ENCODE data around the gene ANKS3. TPM values are rescaled to one million over a fixed set of nuclear protein-coding genes. Genes with fewer than 3 reads are reported as not detected.

The ANKS3 gene
- total RNA-seq, 2 donors from 2014 or later: 13.5 to 21.2 TPM

DNA sequence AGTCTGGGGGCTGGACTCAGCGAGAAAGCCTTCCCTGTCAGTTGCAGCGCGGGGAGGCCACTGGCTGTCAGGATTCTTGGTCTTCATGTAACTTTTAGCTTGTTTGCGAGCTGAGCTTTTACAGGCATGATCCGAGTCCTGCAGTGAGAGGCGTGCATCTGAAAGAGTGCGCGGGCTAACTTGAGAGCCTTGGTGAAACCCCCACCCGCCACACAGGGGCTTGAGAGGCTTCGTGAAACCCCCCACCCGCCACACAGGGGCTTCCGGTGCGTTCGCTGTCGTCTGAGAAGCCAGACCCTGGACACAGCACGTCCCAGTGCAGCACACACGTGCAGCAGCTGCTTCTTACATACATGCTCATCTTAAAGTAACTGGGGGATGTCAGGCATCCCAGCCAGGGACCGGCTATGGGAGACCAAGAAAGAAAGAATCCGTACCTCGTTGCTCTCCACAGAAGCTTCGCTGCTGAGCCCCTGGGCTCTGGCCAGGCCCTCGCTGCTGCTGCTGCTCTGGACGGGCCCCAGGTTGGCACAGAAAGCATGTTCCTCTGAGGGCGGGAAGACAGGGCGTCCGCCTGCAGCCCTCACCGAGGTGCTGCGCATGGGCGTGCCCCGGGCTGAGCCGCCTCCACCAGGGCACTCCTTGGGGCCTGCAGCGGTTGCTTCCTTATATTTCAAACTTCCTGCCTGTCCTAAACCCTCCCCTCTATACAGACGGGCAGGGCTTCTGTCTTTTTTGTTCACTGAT lies 32.9 kb downstream of the ANKS3 start:
- DNase-seq (peak; percentile 80), ATAC-seq (peak; percentile 89)
- intact Hi-C loops (cut with DNase I, micrococcal nuclease): no loop called here

DNA sequence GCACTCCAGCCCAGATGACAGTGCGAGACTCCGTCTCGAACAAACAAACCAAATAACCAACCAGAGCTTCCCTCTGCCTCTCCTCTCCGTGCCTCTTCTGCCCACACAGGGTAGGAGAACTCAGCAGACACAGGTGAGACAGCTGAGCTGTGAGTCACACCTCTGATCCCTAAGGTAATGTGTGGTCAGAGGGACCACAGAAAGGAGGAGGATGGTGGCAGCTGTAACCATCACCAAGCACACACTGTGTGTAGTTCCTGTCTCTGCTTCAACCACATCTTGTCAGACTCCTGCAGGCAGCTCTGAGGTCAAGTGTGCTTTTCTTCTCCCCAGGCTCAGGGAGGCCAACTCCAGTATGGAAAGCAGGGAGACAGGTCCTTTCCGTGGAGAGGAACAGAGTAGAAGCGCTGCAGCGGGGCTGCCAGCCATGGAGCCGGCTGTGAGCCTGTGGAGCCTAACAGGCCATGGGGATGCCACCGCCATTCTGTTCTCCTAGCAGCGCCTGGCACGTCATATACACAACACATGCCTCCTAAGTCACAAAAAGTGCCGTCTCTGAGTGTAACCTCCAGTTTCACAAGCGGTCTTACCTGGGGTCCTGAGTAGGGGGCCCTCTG lies 33.6 kb downstream of the ANKS3 start:
- ATAC-seq (no peak), DNase-seq (no peak)
- intact Hi-C loops (cut with DNase I, micrococcal nuclease): no loop called here

DNA sequence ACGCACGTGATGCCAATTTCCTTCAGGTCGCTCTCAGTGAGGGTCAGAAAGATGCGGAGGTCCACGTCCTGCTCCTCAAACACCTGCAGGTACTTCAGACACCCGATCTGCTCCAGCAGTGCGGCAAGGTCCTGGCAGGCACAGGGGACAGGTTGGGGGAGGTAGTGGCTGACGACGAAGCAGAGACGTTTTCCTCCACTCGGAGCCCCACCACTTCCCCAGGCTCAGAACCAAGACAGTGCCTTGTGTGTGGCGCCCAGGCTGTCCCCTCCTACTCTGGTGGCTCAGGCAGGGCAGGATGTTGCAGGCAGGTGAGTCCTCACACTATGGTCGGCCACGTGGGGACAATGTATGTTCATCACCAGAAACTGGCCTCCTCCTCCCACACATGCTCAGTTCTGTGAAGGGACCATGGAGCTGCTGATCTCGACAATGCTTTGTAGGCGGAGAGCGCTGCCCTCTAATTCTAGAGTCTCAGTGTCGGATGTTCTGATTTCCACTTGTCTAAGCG lies 35.0 kb downstream of the ANKS3 start:
- no peak for ATAC-seq
- DNase-seq: no peak
- intact Hi-C loops (cut with DNase I, micrococcal nuclease): no loop called here

DNA sequence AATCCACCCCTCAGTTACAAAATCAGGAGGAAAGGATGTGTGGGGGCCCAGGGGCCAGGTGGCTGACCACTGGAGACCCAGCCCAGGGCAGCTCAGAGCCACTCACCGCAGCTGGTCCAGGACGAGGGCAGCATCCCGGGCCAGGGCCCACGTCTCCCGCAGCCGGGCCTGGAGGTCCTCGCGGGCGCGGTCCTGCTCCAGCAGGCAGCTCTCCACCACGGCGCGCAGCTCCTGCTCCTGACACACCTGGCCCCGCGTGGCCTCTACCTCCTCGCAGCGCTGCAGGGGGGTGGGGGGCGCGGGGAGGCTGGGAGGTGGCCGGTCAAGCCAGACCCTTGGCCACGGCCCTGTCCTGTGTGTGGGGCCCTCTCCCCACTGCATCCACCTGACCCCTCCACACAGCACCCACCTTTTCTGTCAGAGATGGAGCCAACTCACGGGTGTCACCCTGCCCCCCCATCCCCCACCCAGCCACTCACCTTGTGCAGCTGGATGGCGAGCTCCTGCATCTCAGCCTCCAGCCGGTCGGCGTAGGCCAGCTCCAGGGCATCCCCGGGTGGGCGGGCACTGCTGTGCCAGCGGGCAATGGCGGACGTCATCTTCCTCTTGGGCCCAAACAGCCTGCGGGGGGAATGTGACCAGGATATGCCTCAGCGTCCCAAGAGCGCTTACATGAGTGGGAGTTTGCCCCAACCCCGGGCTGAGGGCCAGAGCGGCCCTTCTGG lies 35.6 kb downstream of the ANKS3 start:
- DNase-seq: no peak
- intact Hi-C loops (cut with DNase I, micrococcal nuclease): no loop called here
- ATAC-seq: no peak

DNA sequence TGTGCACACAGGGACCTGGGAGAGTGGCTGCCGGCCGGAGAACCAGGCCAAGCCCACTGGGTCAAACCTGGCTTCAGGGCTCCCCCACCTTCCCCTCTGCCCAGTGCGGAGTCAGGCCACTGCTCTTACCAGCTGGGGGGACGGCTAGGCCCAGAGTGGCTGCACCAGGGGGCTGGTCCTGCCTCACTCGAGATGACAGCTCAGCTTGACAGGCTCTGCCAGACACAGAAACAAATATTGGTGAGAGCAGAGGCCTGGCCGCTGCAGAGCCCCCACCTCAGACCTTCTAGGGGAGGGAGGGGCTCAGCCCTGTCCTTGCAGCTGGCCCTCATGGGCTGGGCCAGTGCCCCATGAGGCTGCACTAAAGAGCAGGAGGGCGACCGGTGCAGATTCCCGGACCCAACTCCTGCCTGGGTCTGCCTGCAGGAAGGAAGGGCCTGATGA lies 36.2 kb downstream of the ANKS3 start:
- DNase-seq: no peak
- no peak for ATAC-seq
- intact Hi-C loops (cut with DNase I, micrococcal nuclease): no loop called here

DNA sequence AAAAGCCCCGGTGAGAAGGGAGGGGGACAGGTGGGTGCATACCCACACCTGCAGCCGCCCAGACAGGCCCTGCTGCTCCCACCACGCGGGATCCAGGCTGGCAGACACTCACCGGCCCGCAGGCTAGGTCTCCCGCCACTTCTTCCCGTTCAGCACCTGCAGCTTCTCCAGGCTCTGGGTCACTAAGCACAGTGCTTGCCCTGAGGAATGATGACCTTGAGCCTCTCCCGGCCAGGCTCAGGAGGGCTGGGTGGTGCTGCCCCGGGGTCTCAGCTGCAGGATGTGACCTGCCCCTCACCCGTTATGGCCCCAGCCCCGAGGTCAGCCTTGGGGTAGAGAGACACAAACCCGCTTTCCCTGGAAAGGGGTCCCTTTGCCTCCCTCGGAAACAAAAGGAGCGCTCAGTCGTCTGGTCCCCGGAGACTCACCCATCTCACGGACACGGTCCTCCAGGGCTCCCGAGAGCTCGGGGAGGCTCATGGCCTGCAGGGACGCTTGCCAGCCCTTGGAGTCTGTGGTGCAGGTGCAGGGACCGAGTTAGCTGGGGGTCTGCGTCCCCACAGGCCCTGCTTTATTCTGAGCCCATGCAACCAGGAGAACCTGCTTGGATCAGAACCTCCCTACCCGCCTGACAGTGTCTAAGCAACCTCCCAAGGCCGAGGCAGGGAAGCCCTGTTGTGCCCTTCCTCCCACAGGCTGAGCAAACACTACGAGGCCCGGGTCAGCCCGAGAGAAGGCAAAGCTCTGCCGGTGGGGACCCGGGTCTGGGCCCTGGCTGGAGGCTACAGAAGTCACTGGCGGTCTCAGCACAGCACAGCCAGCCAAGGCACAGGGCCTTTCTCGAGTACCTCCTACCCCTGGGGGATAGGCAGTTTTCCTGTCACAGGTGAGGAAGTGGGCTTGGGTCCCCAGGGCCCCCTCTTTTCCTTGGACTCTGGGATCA lies 36.9 kb downstream of the ANKS3 start:
- intact Hi-C loops (cut with DNase I, micrococcal nuclease): no loop called here
- DNase-seq: no peak
- no peak for ATAC-seq

DNA sequence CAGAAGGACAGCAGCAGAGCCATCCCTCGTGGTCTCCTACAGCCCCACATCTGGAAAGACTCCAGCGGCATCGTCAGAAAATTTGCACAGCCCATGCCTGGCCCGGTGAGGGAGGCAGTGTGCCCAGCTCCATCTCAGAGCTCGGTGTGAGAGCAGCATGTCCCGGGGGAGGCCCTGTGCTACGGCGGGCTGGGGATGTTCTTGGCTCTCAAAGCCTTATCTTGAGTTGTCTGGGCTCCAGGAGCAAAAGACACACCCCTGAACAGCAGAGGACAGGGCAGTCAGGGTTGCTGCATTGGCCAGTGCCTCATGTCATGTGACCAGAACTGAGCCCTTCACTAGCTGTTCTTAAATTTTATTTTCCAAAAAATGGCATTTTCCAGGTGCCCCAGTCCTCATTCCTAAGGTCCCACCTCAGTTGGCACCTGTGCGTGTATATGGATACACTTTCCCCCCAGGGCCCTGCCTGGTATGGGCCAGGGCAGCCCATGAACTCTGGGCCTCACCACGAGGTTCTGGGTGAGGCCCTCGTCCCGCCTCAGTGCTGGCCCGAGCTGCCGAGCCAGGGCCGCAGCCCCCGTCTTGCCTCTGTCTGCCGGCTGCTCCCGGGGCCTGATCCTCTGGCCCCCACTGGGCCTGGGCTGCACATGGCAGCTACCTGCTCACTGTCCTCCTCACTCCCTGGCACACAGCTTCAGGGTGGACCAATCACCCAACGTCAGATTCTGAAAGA lies 37.7 kb downstream of the ANKS3 start:
- DNase-seq (peak in 1 of 2 donors; percentile 47), ATAC-seq (no peak)
- intact Hi-C loops (cut with DNase I, micrococcal nuclease): no loop called here

DNA sequence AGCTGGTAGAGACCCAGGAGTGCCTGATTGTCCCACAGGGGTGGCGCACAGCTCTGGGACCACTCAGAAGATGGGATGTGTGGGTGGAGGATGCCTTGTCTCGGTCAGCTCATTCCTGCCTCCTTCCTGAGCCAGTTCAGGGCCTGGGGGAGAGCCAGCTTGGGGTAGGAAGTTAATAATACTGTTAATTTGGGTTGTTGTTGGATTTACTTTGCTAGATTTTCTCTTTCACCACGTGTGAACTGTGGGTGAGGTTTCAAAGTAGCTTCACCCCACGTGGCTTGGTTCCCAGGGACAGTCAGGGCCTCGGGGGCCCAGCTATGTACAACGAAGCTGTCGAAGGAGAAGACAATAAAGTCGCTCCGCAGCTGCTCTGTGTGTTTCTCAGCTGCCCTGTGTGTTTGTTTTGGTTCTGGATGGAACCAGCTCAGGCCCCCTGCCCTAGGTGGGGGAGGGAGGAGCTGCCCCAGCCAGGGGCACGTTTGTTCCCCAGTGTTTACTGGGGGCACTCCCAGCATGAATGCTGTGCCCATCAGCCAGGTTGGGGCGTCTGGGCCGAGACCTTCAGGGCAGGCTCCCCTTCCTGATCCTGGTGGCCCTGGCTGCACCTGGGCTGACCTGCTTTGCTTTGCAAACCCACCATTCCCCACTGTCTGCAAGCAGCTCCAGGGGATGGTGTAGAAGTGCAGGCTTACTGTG lies 38.4 kb downstream of the ANKS3 start:
- no peak for DNase-seq
- intact Hi-C loops (cut with DNase I, micrococcal nuclease): no loop called here
- no peak for ATAC-seq

DNA sequence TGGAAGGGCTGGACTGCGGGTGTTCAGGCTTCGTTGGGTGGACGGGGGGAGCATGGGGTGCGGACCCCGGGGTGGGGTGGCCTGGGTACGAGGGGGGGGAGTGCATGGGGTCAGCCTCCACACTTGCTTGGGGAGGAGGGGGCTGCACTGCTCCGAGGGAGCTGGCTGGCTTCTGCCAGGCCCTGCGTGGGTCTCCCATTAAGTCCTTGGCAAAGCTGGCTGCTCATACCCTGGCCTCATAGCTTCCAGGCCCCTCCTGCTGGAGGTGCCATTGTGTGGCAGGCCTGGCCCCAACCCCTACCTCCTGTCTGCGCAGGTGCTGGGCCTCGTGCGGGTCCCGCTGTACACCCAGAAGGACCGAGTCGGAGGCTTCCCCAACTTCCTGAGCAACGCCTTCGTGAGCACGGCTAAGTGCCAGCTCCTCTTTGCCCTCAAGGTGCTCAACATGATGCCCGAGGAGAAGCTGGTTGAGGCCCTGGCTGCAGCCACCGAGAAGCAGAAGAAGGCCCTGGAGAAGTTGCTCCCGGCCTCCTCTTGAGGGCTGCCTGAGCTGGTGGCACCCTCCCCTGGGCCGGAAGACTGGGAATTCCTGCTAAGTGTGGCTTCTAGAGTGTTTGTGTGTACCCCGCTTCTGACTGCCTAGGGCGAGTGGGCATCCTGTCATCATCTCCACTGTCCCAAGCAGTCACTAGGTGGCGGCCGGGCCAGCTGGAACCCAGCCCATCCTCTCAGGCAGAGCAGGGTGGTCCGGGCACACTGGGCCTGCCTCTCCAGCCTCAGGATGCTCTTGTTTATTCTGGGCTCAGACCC lies 39.2 kb downstream of the ANKS3 start:
- ATAC-seq: no peak
- DNase-seq: peak in 1 of 2 donors; percentile 34
- intact Hi-C loops (cut with DNase I, micrococcal nuclease): no loop called here

DNA sequence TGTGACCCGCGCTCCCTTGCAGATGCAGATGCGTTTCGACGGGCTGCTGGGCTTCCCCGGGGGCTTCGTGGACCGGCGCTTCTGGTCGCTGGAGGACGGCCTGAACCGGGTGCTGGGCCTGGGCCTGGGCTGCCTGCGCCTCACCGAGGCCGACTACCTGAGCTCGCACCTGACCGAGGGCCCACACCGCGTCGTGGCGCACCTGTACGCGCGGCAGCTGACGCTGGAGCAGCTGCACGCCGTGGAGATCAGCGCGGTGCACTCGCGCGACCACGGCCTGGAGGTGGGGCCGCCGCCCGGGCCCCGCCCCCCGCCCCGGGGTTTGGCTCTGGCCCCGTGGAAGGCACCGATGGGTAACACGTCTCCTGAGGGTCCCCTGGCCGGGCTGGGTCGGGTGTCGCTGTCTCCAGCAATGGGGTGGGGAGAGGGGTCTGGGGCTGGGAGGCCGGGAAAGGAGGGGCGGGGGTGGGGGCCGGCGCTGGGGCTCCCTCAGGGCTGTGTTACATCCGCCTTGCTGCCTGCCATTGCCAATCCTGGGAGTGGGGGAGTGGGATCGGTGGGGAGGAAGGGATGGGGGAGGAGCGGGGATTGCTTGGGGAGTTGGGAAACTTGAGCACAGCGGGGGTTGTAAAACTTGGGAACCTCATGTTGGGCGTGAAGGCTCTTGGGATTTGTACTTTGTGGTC lies 40.0 kb downstream of the ANKS3 start:
- intact Hi-C loops (cut with DNase I, micrococcal nuclease): no loop called here
- DNase-seq: peak; percentile 58 to 62

DNA sequence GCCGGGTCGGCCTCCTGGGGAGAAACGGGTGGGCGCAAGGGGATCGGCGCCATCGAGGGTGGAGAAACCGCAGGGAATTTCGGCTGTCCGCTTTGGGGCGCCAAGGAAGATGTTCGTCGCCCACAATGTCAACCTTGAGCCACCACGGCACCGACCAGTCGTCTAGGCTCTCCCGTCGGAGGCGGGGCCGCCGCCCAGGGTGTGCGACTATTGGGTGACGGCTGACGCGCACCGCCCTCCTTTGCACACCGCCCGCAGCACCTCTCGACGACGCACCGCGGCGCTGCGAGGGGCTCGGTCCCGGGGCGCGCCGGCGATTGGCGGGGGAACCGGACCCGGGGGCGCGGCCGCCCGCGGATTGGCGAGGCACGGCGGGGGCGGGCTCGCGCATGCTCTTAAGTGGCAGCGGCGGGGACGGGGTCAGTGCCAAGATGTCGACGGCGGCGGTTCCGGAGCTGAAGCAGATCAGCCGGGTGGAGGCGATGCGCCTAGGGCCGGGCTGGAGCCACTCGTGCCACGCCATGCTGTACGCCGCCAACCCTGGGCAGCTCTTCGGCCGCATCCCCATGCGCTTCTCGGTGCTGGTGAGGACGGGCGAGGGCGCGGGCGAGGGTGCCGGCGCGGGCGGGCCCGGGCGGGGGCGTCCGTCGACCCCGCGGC lies 40.6 kb downstream of the ANKS3 start, which contains the start of gene NUDT16L1:
Gene NUDT16L1 (plus strand): TSS at position 267 of the 660 bp plus-strand sequence. CDS start 165 bp downstream, at position 432.
- intact Hi-C loops (cut with DNase I, micrococcal nuclease): no loop called here
- DNase-seq (peak; percentile 96 to 97), ATAC-seq (peak; percentile 85)

More for the DNA sequence above, 40.0 kb downstream of the ANKS3 start:
- ATAC-seq: peak; percentile 50

DNA sequence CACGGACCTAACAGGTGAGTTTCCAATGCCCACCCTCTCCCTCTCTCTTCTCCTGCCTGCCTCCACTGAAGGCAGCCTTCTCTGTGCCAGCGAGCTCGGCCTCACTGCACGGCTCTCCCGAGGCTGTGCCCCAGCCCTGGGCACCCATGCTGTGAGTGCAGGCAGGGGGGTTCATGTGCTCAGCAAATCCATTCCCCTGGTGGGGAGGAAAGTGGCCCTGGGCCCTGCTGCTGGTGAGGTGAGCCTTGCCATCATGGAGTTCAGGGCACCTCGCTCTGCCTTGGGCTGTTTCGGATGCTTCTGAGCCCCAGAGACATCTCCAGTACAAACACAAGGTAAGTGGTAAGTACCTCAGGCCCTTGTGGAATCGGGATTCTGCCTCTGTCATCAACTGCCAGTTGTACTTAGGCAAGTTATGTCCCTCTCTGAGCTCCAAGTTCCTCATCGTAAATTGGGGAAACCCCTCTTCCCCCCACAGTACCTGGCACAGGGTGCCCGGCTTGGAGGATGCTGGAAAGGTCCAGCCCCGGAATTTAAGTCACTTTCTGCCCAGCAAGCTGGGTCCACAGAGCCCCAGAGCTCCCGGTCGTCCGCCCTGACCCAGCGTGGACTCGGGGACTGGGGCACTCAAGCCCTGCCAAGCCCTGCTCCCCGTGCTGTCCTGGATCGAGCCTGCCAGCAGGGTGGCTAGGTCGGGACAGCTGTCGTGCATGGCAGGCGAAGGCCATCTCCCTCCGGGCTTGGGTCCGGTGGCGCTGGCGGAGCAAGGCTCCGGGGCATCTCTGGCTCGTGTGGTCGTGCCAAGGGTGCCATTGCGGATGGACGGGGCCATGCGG lies 41.4 kb downstream of the ANKS3 start:
- ATAC-seq (peak; percentile 18), DNase-seq (peak in 1 of 2 donors; percentile 36)
- intact Hi-C loops (cut with DNase I, micrococcal nuclease): no loop called here

DNA sequence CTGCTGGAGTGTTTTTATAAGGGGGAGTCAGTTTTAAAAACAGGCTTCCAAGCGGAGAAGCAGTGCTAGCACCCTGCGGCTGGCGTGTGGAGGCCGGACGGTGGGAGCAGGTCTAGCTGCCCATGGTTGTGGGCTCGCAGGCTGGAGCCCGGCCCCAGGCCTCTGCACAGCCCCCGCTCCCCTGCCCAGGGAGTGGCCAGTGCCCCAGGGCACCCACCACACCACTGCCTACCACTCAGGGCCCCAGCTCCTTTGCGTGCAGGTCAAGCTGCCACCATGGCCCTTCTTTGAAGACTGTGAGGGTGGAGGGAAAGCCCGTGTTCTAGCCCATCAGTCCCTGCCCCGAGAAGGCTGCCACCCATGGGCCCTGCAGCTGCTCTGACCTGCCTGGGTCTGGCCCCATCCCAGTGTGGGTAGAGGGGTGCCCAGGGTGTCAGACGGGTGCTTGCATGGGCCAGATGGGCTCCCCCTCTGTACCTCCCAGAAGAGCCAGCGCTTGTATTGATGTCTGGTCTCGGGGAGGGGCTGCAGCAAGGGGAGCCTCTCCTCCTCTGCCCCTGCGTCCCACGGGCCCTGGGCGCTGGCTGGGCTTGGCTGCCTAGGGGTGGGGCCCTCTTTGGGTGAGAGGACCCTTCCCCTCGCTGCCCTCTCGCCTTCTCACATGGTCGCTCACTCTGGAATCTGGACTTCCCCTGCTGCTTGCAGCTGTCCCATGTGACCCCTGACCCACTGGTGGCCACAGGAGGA lies 42.2 kb downstream of the ANKS3 start:
- intact Hi-C loops (cut with DNase I, micrococcal nuclease): no loop called here
- DNase-seq (no peak), ATAC-seq (no peak)
